ENCODE measurements around the gene FADS2. TPM values are rescaled to one million over a fixed set of nuclear protein-coding genes. Genes with fewer than 3 reads are reported as not detected.

Gene FADS2
- total RNA-seq, 1 experiment from 2014 or later = 19.2 TPM

GRCh38 chr11:61815790-61816735, 12.0 kb upstream of the FADS2 start:
- peaks cover 2% of the 10 kb centered on the region for H3K9me3 Mint-ChIP-seq (ENCODE audit: low read depth, unreplicated experiment)
- peaks cover 8% of the 10 kb centered on the region for H3K4me1 Mint-ChIP-seq (ENCODE audit: low read depth, unreplicated experiment)
- BruUV-seq (replicated peaks) = no TSS peak
- peaks cover 39% of the 10 kb centered on the region for H3K36me3 Mint-ChIP-seq (ENCODE audit: insufficient read depth, unreplicated experiment)
- peak; percentile 6 for TF ChIP-seq CTCF (IDR thresholded peaks at IDR 0.05; ENCODE audit: unreplicated experiment)
- H3K4me3 Mint-ChIP-seq (ENCODE audit: low read depth, unreplicated experiment) = peak overlapping the region; percentile 89
- peak overlapping the region; percentile 91 for H3K27ac Mint-ChIP-seq (ENCODE audit: unreplicated experiment)
- CTCF ChIA-PET = interaction anchor here (0.6 to 3.9 kb wide), 4 partner anchors 19 to 266 kb away, joined by 3 to 21 read pairs (median 3); partner anchors contain the start of genes FEN1 and TMEM258
- peak; percentile 66 for DNase-seq
- intact Hi-C loops (cut with micrococcal nuclease; ENCODE audit: unreplicated experiment) = no loop called here
- H3K27me3 Mint-ChIP-seq (ENCODE audit: unreplicated experiment) = no peaks in the 10 kb centered on the region

DNA sequence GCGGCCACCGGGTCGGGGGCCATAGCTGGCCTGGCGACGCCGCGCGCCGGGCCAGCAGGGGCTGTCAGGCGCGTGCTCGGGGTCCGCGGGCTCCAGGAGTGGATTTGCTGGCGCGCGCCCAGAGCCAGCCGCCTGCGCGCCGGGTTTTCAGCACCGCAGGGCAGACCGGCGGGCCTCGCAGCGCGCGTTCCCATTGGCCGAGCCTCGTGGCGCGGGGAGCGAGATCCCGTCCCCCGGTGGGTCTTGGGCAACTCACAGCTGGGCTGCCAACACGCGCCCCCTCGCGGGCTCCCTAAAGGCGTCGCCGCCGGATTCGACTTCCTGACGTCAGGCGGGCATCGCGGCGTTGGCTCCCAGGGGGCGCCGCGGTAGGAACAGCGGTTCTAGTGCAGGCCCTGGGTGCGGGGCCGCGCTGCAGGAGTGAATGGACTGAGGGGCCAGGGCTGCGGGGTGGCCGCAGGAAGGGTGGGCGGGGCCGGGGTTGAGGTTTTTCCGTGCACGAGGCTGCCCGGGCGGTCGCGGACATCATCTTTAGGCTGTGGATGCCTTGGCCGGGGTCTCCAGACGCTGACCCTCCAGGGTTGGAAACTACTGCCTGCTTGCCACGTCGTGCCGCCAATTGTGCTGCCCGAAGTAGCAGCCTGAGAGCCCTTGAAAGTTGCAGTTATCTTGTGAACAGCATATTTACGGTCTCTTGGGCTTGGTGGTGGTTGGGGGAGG, 11.2 kb upstream of the FADS2 start, which contains the start of gene FADS1:
FADS1 (minus strand) TSS at position 268 of the 720 bp plus-strand sequence; CDS start at position 194, 74 bp downstream.
- Mint-ChIP-seq H3K4me1 (ENCODE audit: low read depth, unreplicated experiment) (peaks cover 8% of the 10 kb centered on the region), H3K27ac (ENCODE audit: unreplicated experiment) (peak within 1 kb of the TSS; percentile 91), H3K36me3 (ENCODE audit: insufficient read depth, unreplicated experiment) (peaks cover 35% of the 10 kb centered on the region), H3K9me3 (ENCODE audit: low read depth, unreplicated experiment) (peaks cover 2% of the 10 kb centered on the region), H3K4me3 (ENCODE audit: low read depth, unreplicated experiment) (peak within 1 kb of the TSS; percentile 89), H3K27me3 (ENCODE audit: unreplicated experiment) (no peaks in the 10 kb centered on the region)
- intact Hi-C loops (cut with micrococcal nuclease; ENCODE audit: unreplicated experiment) = no loop called here
- peak; percentile 97 for DNase-seq
- BruUV-seq (replicated peaks) = no TSS peak
- CTCF ChIA-PET = interaction anchor here (0.6 to 3.9 kb wide), 4 partner anchors 19 to 265 kb away, joined by 3 to 21 read pairs (median 3); partner anchors contain the start of genes FEN1 and TMEM258
- TF ChIP-seq CTCF (IDR thresholded peaks at IDR 0.05; ENCODE audit: unreplicated experiment) = peak; percentile 63

GRCh38 chr11:61817471-61818202, 10.5 kb upstream of the FADS2 start:
- H3K9me3 Mint-ChIP-seq (ENCODE audit: low read depth, unreplicated experiment) = peaks cover 2% of the 10 kb centered on the region
- BruUV-seq (replicated peaks) = no TSS peak
- CTCF ChIA-PET = interaction anchor here (1.0 to 3.9 kb wide), 2 partner anchors 20 to 264 kb away, joined by 3 to 21 read pairs; no protein-coding TSS in a partner anchor
- intact Hi-C loops (cut with micrococcal nuclease; ENCODE audit: unreplicated experiment) = no loop called here
- H3K27ac Mint-ChIP-seq (ENCODE audit: unreplicated experiment) = peak overlapping the region; percentile 91
- H3K4me1 Mint-ChIP-seq (ENCODE audit: low read depth, unreplicated experiment) = peaks cover 8% of the 10 kb centered on the region
- no peaks in the 10 kb centered on the region for H3K27me3 Mint-ChIP-seq (ENCODE audit: unreplicated experiment)
- H3K4me3 Mint-ChIP-seq (ENCODE audit: low read depth, unreplicated experiment) = peak overlapping the region; percentile 89
- TF ChIP-seq CTCF (IDR thresholded peaks at IDR 0.05; ENCODE audit: unreplicated experiment) = no peak
- H3K36me3 Mint-ChIP-seq (ENCODE audit: insufficient read depth, unreplicated experiment) = peaks cover 32% of the 10 kb centered on the region
- DNase-seq = no peak

GRCh38 chr11:61820174-61820573, 7.9 kb upstream of the FADS2 start:
- no peak for DNase-seq
- intact Hi-C loops (cut with micrococcal nuclease; ENCODE audit: unreplicated experiment) = no loop called here
- no peak for TF ChIP-seq CTCF (IDR thresholded peaks at IDR 0.05; ENCODE audit: unreplicated experiment)
- Mint-ChIP-seq H3K27ac (ENCODE audit: unreplicated experiment) (no peak overlapping the region), H3K36me3 (ENCODE audit: insufficient read depth, unreplicated experiment) (peaks cover 20% of the 10 kb centered on the region), H3K4me1 (ENCODE audit: low read depth, unreplicated experiment) (no peaks in the 10 kb centered on the region), H3K4me3 (ENCODE audit: low read depth, unreplicated experiment) (no peak overlapping the region), H3K9me3 (ENCODE audit: low read depth, unreplicated experiment) (no peaks in the 10 kb centered on the region), H3K27me3 (ENCODE audit: unreplicated experiment) (no peaks in the 10 kb centered on the region)
- BruUV-seq (replicated peaks) = no TSS peak
- CTCF ChIA-PET = no interaction called here

Data from Calu3 (cell line).